HG02970 (cell line): ENCODE data around the gene COL13A1.

ENCODE experiments used
- ATAC-seq: cut with Tn5 transposase; IDR thresholded peaks from one replicate; pipeline ENCODE4 v1.9.1; 2021; ENCODE audit warnings: mild to moderate bottlenecking, moderate library complexity, moderate number of reproducible peaks; ENCODE audit not compliant: unreplicated experiment, low FRiP score

The COL13A1 gene

DNA sequence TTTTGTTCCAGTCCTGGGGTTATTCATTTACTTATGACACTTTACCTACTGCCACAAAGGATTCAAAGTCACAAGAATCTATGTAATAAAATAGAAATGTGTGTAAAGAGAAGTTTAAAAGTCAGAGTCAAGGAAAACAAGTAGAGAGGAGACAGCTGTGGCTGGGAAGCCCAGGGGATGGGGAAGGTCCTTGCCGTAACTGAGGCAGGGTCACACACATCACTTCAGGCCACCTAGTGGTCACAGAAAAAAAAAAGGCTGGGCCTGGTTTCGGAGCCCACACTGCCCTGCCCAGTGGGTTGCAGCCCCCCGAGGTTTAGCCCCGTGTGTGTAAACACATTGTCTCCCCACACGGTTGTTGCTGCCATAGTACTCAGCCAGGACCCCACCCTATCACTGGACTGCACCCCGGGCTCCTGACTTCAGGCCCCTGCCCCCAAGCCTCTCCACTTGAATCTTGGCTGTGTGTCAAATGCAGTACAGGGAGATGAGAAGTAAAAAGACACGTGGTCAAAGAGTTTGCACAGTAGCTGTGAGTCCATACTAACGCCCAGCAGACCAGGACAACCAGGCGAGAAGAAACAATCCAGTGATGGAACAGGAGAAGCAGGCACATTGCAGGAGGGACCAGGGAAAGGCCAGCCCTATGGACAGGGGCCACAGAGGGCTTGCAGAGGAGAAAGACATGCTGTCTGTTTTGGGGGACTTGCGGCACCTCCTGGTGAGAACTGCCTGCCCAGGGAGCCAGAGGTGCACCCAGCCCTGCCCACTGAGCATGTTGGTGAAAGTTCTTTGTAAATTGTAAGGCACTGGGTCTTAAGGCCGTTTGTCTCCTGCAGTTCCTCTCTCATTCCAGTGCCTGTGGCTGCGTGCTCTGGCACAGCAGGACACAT, 159.5 kb downstream of the COL13A1 start:
- no peak for ATAC-seq

DNA sequence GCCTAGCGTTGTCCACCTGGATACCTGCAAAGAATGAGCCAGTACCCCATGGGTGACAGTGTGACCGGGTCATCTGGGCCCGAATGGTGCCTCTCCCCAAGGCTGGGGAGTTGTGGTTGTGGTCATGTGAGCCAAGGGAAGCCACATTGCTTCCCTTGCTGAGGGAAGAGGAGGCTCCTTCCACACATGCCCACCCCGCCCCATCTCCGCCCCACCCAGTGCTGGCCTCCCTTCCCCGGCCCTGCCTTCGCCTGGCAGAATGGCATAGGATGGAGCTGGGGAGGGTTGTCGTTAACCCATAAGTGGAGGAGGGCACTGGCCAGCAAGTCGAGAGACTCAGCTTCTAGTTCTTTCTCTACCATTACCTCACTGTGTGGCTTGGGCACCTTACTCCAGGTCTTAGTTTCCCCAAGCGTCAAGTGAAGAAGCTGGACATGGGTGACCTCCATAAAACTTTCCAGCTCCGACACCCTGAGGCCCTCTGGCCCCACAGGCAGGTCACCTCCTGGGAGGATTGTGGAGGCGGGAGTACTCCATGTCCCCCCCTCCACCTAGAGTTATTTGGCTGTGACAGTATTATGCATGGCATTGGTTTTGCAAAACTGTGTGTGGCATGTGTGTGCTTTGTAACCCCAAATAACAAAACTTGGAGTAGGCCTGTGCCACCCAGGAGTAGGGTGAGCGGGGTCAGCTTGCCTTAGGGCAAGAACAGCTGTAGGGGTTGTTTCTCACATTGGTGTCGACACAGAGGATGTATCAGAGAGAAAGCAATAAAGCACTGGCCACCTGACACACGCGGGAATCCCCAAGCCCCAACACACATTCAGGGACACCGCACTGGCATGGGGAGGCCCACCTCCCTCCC, 160.4 kb downstream of the COL13A1 start:
- no peak for ATAC-seq

DNA sequence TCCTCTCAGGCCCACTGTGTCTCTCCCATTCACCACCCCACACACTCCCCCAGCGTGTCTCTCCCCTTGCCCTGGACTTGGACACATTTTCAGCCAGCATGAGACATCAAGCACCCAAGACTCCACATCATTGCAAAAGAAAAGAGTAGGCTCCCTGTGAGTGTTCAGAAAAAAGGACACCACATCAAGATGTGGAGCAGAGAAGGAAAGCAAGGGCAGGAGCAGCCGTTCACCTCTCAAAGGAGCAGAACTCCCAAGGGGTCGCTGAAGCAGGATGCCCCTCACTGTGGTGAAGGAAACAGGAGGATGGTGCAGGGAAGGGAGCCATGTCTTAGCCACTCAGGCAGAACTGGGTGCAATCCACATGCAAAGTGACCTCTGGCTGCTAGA, 161.0 kb downstream of the COL13A1 start:
- ATAC-seq = no peak

DNA sequence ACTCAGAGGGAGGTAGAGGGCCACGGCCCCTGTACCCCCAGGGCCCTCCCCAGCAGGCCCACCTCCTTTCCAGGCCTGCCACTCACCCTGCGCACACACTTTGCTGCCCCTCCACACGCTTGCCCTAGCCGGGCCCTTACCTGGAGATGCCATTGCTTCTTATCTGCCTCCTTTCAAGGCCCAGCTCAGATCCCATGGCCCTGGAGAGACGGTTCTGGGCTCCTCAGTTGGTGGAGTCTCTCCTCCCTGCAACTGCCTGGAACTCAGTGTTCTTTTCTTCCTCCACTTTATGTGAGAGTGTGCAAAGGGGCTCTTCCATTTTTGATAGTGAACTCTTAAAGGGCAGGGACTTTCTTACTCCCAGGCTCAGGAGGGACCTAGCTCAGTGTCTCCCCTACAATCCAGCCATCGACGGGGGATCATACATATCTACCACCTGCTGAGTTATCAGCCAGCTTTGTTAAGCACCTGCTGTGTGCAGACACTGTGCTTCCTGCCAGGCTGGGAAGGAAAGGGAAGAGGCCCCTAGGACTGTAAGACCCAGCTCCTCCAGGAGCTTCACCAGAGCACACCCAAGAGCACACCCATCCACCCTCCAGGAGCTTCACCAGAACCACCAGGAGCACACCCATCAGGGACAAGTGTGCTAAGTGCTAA, 161.6 kb downstream of the COL13A1 start:
- ATAC-seq = no peak

DNA sequence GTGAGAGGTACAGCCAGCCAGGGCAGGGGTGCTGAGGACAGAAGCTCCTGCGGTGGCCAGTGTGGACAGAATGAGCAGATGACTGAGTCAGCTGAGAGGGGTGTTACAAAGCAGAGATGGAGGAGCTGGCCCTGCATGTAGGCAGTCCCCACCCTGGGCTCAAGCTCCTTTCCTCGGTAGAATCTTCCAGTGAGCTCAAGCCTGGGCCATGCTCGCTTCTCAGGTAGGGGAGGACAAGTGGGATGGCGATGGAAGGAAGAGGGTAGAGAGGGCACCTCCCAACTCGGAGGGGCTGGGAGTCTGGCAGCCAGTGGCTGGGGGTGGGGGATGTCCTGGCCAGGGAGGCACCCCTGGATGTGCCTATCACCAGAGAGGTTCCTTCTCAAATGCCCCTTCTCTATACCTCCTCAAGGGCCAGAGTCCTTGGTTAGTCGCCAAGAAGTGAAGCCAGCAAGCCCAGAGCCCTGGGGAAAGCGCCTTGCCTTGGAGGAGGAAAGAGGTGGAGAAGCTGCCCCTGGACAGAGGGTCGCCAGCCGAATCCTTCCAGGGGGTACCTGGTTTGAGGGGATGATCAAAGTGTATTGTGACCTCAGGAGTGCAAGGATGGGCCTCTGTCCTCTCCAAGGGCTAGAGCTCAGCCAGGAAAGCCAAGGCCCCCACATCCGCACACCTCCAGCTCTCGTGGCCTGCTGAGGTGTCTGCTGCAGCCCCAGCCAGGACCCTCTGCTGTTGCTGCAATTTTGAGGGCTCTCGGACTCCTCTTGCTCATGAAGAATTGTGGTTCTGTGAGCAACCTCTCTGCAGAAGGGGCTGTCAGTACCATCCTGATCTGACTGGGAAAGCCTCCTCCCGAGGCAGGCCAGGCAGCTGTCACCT, 162.4 kb downstream of the COL13A1 start:
- no peak for ATAC-seq

DNA sequence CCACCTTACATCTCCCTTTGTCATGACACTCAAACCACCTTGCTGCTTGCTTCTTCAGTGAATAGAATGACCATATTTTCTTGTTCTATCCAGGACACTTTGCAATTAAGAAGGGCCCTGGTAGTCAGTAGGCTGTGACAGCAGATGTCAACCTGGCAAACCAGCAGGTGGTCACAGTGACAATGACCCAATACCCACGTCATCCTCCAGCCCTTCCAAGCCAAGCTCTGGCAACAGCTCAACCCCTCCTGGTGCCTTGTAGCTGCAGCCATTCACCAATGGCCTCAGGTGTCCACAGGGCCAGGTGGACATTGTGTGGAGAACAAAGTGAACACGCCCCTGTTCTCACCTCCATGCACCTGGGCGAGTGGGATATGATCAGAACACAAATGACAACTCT, 163.4 kb downstream of the COL13A1 start:
- no peak for ATAC-seq

DNA sequence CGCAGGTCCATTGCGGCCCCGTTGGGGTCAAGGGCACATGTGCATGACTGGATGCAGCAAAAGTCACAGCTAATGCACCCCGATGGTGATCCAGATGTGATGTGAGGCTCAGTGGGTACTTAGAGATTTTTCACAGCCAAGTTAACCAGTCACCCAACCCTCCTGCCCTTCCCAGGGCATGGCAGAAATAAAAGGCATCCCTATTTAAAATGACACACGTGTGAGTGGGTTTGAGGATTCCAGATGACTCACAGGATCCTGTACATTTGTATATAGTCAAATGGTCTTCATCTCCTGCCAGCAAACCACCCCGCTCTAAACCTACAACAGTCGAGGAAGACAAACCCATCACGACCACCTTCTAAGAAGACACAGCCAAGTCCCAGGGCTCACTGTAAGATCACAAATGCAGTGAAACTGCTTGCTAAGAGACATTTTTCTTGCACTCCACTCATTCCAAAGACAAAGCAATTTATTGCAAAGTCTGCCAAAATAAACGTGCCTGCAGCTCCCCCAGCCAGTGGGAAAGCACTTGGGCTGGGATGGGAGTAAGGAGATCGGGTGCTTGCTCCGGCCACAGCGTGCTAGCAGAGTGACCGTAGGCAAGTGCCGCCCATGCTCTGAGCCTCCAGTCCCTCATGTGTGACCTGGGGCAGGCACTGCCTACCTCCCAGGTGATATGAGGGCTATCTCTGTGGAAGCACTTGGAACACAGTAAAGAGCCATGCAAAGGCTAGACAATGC, 164.4 kb downstream of the COL13A1 start:
- ATAC-seq = no peak

DNA sequence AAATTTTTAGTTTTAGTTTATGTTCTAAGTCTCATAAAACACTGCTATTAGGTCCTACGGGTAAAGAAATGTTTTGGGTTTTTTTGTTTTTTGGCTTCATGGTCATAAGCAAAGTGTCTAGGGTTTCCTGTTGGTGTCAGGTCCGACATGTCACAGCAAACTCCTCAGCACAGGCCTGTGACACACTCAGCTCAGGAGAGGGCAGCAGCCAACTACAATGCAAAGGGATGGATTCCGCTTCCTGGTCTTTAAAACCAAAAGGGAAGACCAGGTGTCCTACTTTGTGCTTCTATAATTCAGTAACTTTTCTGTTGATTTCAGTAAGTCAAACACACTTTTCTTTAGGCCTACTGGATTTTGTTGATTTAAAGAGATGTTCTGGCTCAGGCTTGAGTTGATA, 167.1 kb downstream of the COL13A1 start:
- no peak for ATAC-seq

DNA sequence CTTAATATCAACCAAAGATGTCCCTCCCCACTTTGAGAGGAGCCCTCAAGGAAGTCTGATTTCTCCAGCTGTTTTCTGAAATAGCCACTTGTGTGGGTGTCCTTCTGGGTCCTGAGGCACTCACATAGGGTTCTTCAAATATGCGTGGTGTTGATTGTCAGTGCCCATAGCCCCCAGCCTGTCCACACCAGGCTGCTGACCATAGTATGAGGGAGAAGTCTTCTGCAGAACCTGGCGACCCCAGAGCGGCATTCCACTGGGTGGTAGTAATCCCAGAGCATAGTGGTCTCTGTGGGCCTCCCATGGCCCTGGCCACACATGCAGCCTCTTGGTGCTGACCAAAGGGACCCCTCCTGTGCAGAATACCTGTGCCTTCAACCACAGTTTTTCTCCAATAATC, 168.3 kb downstream of the COL13A1 start:
- no peak for ATAC-seq

DNA sequence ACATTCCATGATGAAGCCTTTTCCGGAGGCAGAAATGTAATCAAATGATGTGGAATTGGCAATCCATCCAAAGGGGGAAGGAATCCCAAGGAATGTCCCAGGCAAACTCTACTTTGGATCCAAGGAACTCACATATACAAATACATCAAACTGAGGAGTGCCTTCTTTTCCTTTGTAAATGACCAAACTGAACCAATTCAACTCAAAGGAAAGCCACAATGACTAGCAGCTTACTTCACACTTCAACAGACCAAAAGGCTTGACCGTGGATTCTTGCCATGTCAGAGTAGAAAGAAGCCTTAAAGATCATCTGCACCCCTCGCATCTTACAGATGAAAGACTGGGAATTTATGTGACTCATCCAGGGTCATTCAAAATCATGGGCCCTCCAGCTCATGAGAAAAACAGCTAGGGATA, 171.3 kb downstream of the COL13A1 start:
- ATAC-seq = no peak

DNA sequence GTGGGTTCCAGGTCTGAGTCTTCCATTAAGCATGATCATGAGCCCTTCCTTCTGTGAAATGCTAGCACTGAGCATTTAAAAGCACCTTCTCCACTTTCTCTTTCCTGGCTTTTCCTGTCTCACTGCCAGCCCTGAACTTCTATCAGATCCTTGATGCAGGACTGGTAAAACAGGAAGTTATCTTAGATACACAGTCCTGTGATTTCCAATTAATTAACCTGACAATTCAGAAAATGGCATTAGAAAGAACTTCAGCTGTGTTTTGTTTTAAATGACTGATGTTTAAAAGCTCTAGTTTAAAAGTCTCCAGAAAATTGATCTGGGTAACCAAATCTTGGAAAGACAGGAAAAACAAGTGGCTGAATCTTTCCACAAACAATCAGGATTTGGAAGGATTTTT, 172.0 kb downstream of the COL13A1 start:
- ATAC-seq = no peak

DNA sequence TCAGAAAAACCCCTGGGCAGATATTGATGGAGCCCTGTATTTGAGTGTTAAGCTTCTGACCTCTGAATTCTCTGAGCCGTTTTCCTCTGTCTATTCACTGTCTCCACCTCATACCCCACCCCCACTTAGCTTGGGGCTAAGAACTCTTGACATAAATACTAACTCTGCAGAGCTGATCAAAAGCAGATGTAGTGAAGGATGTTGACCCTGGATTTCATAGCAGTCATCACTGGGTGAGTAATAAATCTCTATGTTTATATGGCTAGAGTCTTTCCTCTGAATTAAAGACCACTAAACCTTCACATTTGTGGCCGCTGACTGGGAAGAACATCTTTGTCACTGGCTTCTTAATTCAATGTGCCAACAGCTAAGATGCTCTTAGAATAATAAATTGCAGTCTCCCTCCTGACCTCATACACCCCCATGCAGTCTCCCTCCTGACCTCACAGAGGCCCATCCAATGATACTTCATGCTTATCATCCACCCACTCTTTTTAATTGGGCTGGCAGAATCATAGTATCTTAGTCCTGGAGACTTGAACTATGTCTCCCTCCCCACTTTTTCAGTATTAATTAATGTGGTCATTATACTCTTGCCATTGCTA, 172.9 kb downstream of the COL13A1 start:
- no peak for ATAC-seq

DNA sequence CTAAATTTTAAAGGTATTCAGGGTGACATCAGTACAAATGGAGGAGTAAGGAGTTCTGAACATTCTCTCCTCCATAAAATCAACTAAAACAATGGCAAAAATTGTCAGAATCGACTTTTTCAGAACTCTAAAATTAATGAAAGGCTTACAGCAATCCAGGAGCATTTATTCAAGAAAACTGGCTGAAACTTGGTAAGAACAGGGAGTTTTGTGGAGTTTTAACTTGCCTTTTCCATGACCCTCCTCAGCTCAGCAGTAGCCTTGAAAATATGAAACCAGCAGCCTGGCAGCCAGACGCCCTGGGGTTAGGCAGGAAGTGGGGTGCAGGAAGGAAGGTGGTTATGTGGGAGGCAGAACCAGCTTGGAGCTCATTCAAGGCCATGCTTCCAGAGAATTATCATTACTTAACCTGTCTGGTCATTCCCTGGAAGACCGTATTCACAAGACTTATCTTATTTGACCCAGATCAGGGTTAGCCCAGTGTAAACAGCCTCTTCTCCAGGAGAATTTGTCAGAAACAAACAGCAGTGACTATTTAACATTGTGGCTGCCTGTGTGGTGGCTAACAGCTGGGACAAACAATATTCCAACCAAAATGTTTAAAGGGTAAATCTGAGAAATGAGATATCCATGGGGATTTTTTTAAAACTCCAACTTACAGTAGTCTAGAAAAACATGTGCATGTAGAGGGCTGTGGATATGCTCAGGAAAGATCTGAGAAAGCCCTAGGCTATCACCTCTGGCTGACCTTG, 175.3 kb downstream of the COL13A1 start:
- ATAC-seq = no peak

DNA sequence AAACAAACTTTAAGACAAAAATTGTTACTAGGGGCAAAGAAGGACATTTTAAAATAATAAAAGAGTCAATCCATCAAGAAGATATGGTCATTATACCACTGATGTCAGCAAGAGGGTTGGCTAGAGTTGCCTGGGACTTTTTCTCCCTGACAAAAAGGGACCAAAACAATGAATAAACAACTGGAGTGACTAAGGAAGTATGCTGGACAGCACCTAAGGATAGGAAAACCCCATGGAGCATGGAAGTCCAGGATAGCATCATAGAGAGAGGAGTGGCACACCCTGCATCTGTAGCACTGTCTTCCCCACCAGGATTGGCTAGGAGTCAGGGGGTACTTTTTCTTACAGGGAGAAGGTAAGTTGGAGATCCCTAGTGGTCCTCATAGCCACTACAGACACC, 177.5 kb downstream of the COL13A1 start:
- no peak for ATAC-seq

DNA sequence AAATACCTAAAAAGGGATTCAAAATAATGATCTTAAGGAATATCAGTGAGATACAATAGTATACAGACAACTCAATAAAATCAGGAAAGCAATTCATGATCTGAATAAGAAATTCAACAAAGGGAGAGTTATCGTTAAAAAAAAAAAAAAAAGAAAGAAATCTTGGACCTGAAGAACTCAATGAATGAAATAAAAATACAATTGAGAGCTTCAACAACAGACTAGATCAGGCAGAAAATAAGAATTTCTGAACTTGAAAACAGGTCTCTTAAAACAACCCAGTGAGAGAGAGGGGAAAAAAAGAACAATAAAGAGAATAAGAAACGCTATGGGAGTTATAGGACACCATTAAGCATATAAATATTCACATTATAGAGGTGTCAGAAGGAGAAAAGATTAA, 179.0 kb downstream of the COL13A1 start:
- ATAC-seq = no peak

DNA sequence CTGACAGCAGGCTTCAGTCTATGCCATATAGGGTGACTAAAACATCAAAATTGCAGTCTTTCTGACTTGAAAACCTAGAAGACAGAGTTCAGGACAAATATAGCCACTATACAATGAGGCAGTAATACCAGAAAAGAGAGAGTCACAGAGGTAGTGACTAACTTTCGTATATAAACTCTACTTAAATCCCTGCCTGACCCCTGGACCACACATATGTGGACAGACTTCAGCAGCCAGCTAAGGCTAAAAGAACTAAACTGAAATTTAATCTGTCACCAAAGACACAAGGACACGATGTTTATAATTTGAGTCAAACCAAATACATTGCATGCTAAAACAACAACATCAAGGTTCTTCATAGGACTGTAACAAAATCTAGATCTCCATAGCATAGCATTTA, 186.4 kb downstream of the COL13A1 start:
- no peak for ATAC-seq

DNA sequence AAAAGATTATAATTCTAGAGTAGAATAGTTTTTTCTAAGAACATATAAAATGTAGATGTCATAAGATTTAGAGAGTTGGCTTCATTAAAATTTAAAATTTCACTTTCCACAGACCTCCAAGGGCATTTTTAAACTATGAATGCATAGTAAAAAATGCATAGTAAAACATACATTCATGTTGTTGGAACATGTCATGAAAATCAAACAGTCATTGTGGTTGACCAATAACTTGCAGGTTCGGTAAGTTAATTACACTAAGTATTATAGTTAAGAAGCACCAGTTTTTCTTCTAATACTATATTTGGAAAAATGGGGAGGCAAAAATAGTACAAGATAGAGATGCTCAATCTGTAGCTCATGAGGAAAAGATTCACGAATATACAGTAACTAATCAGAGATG, 189.4 kb downstream of the COL13A1 start:
- no peak for ATAC-seq

DNA sequence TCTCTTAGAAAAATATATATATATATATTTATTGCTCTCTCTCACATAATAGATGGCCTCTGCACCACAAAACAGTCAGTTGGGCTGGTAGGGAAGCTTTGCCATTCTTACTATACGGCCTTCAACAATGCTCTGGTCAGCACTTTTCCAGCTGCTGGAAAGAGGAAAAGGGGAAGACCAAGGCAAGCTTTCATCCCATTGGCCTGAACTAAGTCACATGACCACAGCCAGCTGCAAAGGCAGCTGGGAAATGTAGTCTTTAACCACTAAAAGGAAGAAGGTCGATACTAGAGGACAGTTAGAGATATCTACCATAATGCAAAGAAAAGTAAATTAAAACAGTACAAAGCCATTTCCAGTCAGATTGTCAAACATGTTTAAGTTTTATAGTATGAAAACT, 192.6 kb downstream of the COL13A1 start:
- ATAC-seq = no peak
